ENCODE data around the gene TMA7B.

TMA7B gene

DNA sequence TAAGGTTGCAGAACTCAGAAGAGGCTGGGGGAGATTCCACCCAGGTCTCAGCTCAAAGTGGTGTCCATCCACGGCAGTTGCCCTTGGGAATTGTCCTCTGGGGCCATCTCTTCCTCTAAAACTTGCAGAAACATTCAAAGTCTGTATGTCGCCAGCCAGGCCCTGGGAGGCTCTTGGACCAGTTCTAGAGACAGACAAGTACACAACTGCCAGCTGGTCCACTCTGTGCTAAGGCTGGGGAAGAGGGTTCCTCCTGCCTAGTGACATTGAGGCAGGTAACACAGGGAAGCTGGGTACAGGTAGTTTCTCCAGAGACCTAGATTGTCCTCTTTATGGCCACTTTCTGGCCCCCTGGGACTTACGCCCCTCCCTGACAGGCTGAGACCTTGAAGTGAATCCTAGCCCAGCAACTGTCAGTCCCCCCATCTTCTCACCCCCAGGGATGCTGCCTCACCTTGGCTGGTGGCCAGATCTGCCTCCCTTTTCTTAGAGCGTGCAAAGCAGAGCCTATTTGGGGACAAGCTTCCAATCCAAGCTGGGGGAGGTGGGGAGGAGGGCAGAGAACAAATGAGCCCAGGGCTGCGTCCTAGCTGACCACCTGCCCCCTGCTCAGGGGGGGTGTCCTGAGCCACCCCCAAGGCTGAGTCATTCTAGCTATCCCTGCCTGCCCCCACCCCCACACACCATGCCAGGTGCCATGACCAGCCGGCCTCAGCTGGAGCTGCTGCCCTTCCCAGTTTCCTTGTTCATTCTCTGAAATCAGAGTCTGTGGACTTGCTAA, 42.9 kb downstream of the TMA7B start:
- H3K27ac Mint-ChIP-seq: no peak overlapping the region
- no peak overlapping the region for H3K4me3 Mint-ChIP-seq
- H3K4me1 Mint-ChIP-seq (ENCODE audit: low read depth): peaks cover 2% of the 10 kb centered on the region
- no peaks in the 10 kb centered on the region for H3K36me3 Mint-ChIP-seq (ENCODE audit: low read depth)
- no peaks in the 10 kb centered on the region for H3K9me3 Mint-ChIP-seq
- H3K27me3 Mint-ChIP-seq (ENCODE audit: low read depth): peaks cover 48% of the 10 kb centered on the region

DNA sequence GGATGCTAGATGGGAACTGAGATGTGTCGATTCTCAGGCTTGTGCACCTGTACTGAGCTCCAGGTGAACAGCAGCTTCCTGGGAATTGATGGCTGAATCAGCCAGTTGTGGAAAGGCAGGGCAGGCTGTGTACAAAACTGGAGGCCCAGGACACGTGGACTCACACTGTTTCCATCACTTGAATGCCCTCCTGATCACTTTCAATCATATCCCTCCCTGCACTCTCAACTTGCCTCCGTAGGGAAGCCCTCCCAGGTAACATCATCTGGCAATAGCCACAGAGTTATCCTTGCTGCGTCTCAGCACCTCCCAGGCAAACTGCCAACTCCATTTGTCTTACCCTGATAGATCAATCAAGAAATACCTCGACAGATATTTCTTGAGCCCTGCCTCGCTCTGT, 44.6 kb downstream of the TMA7B start:
- H3K4me3 Mint-ChIP-seq: no peak overlapping the region
- peaks cover 59% of the 10 kb centered on the region for H3K27me3 Mint-ChIP-seq (ENCODE audit: low read depth)
- no peaks in the 10 kb centered on the region for H3K9me3 Mint-ChIP-seq
- H3K36me3 Mint-ChIP-seq (ENCODE audit: low read depth): no peaks in the 10 kb centered on the region
- H3K27ac Mint-ChIP-seq: no peak overlapping the region
- peaks cover 8% of the 10 kb centered on the region for H3K4me1 Mint-ChIP-seq (ENCODE audit: low read depth)

DNA sequence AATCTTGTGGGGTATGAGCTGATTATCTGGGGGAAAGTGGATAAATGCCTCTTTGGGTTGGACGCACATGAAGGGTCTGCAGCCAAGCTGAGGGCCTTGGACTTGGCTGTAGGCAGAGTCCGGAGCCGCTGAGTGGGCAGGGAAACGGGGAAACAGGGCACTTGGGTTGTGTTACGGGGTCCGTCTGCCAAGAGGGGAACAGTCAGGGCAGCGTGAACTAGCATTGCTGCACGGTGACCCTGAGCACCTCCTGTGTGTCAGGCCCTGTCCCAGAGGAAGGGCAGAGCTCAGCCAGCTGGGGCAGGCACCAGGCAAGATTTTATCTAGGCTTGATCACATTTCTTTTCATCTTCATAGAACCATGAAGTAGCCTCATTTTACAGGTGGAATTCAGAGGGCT, 46.4 kb downstream of the TMA7B start:
- peaks cover 47% of the 10 kb centered on the region for H3K27me3 Mint-ChIP-seq (ENCODE audit: low read depth)
- no peak overlapping the region for H3K27ac Mint-ChIP-seq
- no peaks in the 10 kb centered on the region for H3K9me3 Mint-ChIP-seq
- H3K36me3 Mint-ChIP-seq (ENCODE audit: low read depth): no peaks in the 10 kb centered on the region
- H3K4me3 Mint-ChIP-seq: no peak overlapping the region
- H3K4me1 Mint-ChIP-seq (ENCODE audit: low read depth): peaks cover 12% of the 10 kb centered on the region

DNA sequence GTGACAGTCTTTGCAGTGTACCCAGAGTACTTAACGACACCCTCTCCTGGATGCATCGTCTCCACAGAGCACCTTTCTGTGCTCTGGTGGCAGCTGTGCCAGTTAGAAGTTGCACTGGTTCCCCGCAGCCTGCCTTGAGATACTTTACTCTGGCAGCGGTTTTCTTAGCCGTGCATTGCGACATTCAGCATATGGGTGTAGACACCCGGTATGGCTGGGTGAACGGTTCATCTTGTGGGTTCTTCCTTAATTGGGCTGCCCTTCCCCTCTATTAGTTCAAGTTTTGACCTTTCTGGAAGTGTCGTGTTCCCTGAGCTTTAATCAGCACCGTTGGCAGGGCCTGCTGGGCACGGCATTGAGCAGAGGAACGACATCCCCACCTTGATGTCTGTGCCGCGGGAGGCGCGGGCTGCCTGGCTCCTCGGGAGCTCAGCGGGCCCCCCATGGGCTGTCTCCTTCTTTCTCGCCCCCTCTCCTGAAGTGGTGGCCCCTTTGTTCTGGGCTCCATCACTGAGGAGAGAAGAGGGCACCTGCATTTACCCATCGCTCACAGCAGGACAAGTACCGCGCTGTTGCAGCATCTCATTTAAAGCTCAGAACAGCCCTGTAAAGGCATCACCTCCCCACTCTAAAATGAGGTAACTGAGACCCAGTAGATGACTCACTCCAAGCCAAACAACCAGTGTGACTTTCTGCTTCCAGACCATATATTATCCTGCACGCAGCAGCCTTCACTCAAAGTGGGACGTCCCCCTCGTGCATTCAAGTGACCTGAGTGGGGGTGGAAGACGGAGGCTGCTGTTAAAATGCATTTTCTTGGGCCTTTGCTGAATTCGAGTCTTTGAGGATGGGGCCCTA, 47.9 kb downstream of the TMA7B start:
- H3K27me3 Mint-ChIP-seq (ENCODE audit: low read depth): peaks cover 40% of the 10 kb centered on the region
- H3K4me3 Mint-ChIP-seq: no peak overlapping the region
- no peak overlapping the region for H3K27ac Mint-ChIP-seq
- H3K4me1 Mint-ChIP-seq (ENCODE audit: low read depth): peaks cover 12% of the 10 kb centered on the region
- H3K36me3 Mint-ChIP-seq (ENCODE audit: low read depth): no peaks in the 10 kb centered on the region
- no peaks in the 10 kb centered on the region for H3K9me3 Mint-ChIP-seq

DNA sequence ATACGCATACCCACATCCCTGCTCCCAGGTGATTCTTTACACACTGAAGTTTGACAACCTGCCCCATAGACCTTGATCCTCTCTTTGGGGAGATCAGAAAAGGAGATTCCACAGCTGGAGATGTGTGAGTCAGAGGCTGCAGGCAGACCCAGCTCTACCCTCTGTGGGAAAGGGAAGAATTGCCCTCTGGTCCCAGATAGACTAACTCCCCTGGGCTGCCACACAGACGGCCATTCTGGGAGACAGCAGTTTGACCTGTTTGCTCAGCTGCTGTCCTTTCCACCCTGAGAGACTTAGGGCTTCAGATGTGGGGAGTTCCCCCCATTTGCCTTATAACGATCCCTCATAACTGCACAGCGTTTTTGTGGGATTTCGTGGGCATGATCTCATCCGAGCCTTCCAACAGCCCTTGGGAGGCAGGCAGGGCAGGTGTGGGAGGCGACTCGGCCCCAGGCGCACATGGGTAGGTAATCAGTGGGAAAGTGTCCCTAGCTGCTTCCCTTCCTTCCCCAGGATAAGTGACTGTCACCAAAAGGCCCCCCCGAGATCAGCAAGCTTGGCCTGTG, 48.6 kb downstream of the TMA7B start:
- H3K4me3 Mint-ChIP-seq: no peak overlapping the region
- H3K36me3 Mint-ChIP-seq (ENCODE audit: low read depth): no peaks in the 10 kb centered on the region
- no peaks in the 10 kb centered on the region for H3K9me3 Mint-ChIP-seq
- H3K27me3 Mint-ChIP-seq (ENCODE audit: low read depth): peaks cover 43% of the 10 kb centered on the region
- H3K27ac Mint-ChIP-seq: no peak overlapping the region
- H3K4me1 Mint-ChIP-seq (ENCODE audit: low read depth): peaks cover 12% of the 10 kb centered on the region

DNA sequence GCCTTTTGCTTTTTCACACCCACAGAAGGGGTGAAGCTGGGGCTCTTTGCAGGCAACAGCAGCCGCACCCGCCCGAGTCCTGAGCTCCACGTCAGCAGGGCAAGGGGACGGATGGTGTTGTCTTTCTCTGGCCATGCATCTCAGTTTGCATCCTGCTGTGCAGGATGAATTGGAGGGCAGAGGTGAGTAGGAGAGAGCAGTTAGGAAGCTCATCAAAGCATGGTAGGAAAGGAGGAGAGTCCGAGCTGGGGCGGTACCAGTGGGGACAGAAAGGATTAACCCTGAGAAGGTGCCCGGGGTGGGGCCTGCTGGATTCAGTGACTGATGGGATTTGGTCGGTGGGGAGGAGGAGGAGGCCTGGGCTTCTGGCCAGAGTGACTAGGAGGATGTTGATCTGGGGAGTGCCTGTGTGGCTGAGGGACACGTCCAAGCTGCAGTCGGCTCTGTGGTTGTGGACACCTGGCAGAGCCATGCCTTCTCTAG, 49.1 kb downstream of the TMA7B start:
- Mint-ChIP-seq H3K4me1 (ENCODE audit: low read depth) (peaks cover 12% of the 10 kb centered on the region), H3K4me3 (no peak overlapping the region), H3K27me3 (ENCODE audit: low read depth) (peaks cover 44% of the 10 kb centered on the region), H3K27ac (no peak overlapping the region), H3K36me3 (ENCODE audit: low read depth) (no peaks in the 10 kb centered on the region), H3K9me3 (no peaks in the 10 kb centered on the region)

DNA sequence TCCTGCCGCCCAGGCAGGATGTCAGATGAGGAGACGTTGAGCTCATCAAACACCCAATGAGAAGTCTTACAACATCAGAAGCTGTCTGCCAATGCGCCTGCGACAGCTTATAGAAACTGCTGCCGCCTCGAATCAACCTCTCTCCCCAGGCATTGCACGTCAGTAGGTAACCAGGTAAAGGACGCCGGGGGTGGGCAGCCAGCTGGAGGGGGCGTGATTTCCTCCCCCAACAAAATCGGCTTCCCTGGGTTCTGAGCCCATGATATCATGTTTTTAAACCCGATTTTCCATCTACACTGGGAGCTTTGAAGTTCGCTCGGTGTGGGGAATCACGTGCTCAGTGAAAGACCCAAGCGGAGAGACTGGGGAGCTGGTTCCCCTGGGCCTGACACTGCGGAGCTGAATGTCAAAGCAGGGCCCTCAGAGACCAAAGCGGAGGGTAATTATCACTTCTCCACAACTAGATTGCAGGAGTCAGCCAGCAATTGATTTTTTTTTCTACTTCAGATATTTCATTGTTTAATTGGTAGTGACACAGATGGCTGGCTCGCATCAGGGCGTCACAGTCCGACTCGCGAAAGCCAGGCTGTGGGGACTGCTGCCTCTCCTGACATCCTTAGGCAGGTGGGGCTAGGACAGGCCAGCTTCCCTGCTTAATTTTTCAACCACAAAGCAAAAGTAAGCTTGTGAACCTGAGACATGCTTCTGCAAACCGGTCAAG, 49.9 kb downstream of the TMA7B start:
- H3K36me3 Mint-ChIP-seq (ENCODE audit: low read depth): no peaks in the 10 kb centered on the region
- peaks cover 52% of the 10 kb centered on the region for H3K27me3 Mint-ChIP-seq (ENCODE audit: low read depth)
- H3K4me1 Mint-ChIP-seq (ENCODE audit: low read depth): peaks cover 12% of the 10 kb centered on the region
- no peaks in the 10 kb centered on the region for H3K9me3 Mint-ChIP-seq
- H3K27ac Mint-ChIP-seq: no peak overlapping the region
- H3K4me3 Mint-ChIP-seq: peak overlapping the region; percentile 14

DNA sequence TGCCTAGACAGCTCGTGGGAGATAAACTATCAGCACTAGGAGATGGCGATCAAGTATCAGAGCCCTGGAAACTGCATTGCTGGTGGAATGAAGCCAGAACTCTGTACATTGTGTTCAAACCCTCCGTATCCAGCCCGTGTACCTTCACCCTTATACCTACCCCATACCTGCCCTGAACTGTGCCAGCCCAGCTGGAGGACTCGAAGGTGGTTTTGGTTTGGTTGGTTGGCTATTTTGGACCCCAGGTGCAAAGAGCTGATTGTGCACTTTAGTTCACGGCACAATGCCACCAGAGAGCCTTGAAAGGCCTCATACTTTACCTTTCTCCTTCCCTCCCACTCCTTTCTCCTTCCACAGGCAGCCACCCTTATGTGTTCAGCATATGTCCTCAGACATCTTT, 50.5 kb downstream of the TMA7B start:
- H3K36me3 Mint-ChIP-seq (ENCODE audit: low read depth): no peaks in the 10 kb centered on the region
- H3K27me3 Mint-ChIP-seq (ENCODE audit: low read depth): peaks cover 55% of the 10 kb centered on the region
- no peak overlapping the region for H3K27ac Mint-ChIP-seq
- H3K4me1 Mint-ChIP-seq (ENCODE audit: low read depth): peaks cover 12% of the 10 kb centered on the region
- no peaks in the 10 kb centered on the region for H3K9me3 Mint-ChIP-seq
- no peak overlapping the region for H3K4me3 Mint-ChIP-seq
